Daoy (cell line): ENCODE measurements around the gene ANKH. TPM values are rescaled to one million over a fixed set of nuclear protein-coding genes. Genes with fewer than 3 reads are reported as not detected.
"Not testable (repeated sequence)": the region's sequence is repeated elsewhere in the genome, so short reads cannot be mapped to it uniquely, and the experiment has no call there.

Experiments
- DNase-seq: peaks from one replicate; pipeline ENCODE4 v3.0.0-alpha.2; 2015; ENCODE audit warnings: low read depth
- total RNA-seq: library from RNA; depleted of rRNA; stranded (reverse); fragments of >200 nt; shearing (Covaris generic); gene quantifications from 2 replicates; pipeline ENCODE4 v1.2.3, GENCODE V29; 2014

The ANKH gene
- total RNA-seq, 1 experiment from 2014 or later = 27.2 TPM

DNA sequence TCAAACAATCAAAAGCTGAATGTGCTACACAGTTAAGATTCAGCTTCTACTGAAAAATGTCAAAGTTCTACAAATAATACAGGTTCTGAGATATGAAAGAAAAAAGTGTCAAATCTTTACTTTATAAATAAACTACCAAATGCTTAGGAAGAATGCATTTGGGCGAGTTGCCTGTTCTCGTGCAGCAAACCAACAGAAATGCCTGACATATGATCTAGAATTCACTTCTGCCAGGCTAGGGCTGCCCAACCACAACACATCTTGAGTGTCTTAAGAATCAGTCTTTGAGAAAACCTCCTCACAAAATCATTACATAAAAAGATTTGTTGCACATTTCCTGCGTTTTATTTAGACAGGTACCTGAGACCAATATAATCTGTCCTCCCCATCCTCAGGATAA, 42.2 kb downstream of the ANKH start:
- DNase-seq = no peak

DNA sequence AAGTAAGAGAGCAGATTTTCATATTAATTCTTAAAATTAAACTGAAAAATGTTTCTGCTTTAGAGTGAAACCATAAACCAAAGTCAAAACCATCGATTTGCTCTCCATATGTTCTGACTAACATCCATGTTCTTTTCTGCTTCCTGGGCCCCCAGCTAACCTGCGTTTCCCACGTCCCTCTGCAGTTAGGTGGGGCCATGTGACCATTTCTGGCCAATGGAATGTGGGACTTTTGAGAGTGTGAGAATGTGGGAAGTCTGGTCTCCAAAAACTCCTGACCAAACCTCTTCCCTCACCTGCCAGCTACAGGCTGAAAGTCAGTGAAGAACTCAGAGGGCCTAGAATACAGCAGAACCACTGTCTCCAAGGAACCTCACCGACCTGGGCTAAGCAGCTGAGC, 44.9 kb downstream of the ANKH start:
- no peak for DNase-seq

DNA sequence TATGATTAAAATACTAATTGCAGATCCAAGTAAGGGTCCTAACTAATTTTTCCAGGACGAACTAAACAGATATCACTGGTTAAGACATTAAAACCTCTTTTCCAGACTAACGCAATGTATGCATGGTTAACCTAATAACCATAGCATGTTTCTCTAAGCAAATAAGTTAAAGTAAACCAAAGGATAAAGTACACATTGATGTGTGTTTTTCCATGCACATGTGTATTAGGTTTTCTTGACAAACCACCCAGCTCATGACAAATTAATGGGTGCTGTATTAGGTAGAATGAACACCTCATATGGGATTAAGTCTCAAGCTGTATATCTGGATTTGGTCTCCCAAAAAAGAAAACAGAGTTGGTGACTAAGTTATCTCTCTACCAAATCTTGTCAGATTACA, 45.6 kb downstream of the ANKH start:
- DNase-seq = no peak

DNA sequence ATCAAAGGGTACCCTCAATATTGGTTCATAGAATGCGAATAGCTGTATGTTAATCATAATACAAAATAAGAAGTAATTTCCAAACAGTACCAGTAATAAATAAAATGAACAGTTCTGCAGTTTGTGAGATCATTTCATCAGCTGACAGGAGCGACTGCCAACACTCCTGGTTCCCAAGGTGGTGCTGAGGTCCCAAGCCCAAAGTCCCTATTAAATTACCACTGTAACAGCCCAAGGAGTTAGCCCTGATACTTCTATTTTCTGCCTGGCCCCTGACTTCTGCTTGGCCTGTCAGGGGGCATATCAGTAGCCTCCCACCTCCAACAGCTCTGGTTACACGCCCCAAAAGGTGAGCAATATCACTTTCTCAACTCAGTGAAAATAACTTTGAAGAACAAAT, 47.1 kb downstream of the ANKH start:
- no peak for DNase-seq

DNA sequence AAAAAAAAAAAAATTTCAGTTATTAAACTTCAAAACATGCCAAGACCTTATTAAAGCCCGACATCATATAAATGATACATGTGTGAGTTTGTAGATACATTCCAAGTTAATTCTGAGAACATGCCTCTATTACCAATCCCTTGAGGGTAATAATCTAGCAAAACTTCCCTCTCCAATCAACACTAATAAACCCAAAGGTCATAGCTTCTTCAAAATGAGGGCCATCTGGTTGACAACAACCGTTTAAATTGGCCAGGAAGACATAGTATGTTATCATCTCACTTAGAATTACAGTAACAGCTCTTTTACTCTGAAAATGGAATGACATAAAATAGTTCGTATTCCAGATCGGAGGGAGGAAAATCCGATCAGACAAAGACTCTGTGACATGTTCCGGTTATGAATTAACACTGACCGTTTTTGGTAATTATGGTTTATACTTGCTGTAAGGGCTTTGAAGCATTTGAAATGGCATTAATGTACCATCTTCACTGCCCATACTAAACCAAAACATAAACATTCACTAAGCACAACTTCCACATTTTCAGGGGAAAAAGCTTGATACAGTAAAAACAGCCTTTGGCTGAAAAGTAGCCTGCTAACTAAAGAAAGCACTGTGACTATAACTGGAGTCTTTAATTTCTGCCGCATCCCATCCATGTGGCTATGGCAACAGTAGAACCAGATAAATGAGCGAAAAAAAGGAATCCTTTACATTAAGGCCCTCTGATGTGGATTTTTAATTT, 50.3 kb downstream of the ANKH start:
- no peak for DNase-seq

DNA sequence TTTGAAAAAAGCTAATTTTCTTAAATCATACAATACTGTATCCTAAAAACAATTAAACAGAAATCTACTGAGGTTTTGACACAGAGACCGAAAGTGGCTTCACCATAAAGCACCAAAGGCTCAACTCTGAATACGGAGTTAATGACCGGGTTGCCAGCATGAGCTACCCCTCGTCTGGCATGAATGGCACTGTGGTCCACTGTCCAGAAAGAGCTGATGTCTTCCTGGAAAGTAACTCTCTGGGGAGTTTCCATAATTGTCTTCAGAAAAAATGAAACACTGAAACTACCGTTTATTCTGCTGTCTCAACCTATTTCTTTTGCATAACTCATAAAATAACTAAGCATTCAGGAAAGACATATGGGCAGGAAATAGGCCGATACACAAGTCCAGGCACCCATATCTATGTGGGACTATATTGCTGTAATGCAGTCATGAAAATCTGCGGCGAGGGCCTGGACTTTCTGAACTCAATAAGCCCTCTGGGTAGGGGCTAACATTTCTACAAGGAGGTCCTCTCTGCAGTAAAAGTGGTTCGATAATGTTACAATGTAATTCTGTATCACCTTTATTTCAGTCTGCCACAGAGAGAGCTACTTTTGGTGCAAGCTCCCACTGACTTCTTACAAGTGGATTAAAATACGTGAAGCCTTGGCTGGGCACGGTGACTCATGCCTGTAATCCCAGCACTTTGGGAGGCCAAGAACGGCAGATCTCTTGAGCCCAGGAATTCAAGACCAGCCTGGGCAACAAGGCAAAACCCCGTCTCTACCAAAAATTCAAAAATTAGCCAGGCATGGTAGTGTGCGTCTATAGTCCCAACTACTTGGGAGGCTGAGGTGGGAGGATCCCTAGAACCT, 52.4 kb downstream of the ANKH start:
- peak; percentile 61 for DNase-seq

DNA sequence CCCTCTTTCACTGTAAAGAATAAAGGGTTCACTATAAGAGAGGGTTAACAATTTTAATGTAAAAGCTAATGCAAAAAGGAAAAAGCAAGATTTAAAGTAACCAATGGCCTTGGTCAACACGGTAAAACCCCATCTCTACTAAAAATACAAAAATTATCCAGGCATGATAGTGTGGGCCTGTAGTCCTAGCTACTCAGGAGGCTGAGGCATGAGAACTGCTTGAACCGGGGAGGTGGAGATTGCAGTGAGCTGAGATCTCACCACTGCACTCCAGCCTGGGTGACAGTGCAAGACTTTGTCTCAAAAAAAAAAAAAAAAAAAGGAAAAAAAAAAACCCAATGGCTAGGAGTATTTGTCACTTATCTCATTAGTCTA, 53.8 kb downstream of the ANKH start:
- DNase-seq = not testable (repeated sequence)

DNA sequence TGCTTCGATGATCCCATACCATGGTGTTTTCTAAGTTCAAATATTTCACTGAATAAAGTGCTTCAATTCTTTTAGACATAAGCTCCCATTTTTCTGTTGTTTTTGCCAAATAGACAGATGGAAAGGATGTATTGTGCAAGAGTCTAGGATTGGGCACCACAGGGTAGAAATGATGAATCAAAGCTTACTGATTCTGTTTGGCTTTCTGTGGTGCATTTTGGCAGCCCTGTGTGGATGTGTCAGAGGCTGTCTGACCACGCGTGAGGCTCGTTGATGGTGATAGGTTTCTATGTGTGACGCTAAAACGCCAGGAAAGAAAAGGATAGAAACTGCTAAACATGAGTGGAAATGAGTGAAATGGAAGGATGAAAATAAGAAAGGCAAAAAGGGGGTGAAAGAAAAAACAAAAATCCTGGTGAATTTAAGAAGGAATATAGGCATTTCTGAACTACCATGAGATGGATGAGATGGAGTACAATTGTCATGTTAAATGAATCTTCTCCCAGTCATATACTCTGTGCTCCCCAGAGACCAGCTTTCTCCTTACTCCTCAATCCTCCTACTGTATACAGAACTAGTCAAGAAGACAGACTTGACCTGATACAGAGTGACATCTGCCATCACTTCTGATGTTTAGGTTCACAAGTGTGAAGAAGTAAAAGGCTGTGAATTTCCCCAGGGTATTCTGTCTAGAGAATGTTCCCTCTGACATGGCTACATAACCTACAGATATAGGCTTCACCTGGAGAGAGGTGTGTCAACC, 54.4 kb downstream of the ANKH start:
- peak; percentile 90 for DNase-seq

DNA sequence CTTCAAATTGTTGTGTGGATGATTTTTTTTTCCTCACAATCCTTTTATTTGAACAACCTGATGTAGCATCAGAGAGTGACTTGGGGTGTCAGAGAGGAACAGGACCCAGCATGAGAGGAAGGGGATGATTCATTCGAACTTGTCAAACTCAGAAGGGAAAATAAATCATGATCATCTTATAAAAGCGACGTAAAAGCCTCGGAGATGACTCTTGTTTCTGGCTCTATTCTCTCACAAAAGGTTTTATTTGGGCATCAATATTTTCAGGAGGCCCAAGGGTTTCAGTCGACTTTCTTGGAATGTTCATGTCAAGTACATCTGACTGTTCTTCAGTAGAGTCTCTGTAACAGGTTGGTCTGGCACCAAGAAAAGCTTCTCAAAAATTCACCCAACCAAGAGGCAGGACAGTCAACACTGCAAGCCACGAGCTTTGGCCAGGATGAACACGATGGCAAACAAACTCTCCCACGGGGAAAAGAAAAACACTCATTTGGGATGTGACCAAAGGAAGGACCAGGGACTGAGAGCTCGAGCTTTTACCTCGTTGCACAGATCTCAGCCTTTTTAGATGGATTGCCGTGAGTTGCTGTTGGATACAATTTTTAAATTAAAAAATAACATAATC, 55.1 kb downstream of the ANKH start:
- DNase-seq = no peak

DNA sequence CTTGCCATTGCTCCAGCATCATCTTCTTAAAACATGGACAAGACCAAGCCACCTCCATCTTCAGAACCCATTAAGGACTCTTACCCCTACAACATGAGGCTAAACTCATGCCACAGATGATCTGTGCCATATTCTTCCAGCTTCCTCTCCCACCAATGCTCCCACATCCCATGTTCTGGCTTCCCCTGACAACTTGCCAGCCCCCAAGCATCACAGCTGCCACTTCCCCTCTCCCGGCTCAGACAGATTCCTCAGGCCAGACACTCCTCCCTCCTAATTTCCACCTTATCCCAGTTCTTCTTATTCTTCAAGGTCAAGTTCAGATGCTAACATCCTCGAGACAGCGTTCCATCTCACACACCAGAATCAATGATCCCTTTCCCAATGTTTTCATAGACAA, 57.8 kb downstream of the ANKH start:
- no peak for DNase-seq

DNA sequence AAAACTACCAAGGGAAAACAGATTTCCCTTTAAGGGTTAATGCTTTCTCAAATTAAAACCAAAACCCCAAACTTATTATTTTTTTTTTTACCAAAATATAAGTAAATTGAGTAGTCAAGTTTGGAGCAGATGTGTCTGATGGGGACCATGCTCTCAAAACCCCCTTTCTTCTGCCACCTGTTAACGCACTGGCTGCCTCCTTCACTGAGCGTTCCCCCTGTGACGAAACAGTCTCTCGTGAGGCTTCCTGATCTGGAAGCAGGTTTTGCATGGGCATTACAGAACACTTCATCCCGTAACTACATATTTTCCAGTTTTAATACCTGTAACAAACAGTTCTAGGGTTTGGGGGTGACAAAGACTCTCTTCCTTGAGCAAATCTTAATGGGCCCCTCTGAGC, 59.4 kb downstream of the ANKH start:
- DNase-seq = no peak

DNA sequence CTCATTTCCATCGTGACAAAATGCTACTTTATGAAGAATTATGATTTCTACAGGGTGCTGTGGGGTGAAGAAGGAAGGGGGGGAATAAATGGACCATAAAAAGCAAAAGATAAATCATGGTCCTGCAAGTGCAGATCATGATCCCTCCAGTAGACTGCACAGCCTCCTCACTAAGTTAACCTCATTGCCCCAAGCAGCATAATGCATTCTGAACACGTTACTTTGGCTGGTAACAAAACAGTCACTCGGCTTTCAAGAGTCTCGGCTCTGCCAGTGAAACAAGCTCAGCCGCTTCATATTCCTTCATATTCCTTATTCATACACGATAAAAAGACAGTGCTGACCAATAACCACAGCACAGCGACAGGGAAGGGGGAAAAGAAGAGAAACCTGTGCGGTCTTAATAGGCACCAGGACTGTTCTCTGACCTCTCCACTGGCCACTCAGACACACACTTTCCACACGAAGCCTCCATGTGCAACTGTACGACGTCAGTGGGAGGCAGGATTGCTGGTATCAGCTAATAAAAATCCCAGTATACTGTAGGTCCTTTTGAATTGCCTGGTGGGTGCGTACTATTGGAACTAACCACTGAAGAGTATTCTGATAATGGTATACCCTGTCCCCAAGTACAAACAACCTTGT, 60.5 kb downstream of the ANKH start:
- DNase-seq = no peak

DNA sequence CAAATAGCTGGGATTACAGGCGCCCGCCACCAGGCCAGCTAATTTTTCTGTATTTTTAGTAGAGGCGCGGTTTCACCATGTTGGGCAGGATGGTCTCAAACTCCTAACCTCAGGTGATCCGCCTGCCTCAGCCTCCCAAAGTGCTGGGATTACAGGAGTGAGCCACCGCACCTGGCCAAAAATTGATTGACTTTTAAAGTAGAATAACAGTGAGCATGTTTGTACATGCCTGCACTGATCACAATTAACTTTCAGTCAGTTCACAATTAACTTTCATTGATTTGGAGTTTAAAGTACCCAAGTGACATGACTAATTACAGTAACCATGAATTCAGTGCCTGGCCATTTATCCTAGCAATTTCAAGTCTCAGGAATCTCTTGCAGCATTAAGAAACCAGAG, 61.3 kb downstream of the ANKH start:
- no peak for DNase-seq

DNA sequence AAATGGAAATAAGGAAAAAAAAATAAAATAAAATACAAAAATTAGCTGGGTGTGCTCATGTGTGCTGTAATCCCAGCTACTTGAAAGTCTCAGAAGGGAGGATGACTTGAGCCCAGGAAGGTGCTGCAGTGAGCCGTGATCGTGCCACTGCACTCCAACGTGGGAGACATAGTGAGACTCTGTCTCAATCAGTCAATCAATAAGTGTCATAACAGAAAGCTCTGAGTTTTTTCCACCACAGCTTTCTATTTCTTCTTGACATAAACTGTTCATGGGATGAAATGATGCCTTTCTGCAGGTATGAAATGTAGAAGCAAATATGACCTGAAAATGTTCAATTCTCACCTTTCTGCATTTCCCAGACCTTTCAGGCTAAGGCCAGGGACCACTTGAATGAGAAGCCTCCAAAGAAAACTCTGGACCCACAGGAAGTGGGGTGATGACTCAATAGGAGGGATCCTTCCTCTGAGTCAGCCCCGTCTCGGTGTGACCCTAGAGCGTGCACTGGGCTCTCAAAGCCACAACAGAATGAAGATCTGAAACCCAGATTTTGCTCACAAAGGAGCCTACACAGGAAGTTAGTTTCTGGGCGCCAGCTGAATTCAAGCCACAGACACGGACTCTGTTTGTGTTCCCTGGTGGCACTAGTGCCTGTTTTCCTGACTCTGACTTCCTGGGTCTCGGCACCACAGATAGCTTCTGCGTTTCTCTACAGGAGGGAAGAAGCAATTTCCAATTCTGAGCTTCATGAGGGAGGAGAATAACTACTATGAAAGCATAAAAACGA, 62.0 kb downstream of the ANKH start:
- DNase-seq = peak; percentile 95

DNA sequence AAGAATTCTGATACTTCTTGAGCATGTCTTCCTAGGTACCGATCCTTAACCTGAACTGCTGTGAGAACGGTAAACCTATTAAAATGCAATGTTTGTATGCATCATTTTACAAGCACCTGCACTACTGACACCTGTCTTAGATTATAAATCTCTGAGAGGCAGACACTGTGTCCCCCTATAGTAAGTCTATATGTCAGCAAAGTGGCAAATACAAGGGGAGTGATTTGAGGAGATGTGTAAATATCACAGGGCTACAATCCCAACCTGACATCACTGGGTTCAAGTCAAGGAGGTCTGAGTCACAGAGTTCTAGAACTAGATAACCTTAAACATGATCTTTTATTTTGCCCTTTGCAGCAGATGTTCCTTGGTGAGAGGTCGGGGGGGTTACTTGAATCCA, 64.1 kb downstream of the ANKH start:
- DNase-seq = no peak

DNA sequence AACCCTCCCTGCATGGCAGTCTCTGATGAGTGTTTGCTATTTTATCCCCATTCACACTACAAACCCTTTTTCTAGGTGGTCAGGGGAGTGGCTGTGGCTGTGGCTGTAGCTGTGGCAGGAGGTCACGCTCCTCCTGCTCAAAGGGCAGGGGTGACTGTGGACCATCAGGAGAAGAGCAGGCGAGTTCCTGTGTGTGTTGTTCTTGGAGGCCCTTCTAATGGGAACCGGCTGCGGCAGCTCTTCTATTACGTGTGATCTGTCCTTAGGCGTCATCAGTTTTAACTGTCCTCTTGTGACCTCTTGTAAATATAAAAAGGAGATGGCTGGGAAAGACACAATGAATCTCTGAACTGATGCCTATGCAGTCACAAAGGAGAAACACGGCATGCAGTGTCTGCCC, 65.1 kb downstream of the ANKH start:
- DNase-seq = no peak

DNA sequence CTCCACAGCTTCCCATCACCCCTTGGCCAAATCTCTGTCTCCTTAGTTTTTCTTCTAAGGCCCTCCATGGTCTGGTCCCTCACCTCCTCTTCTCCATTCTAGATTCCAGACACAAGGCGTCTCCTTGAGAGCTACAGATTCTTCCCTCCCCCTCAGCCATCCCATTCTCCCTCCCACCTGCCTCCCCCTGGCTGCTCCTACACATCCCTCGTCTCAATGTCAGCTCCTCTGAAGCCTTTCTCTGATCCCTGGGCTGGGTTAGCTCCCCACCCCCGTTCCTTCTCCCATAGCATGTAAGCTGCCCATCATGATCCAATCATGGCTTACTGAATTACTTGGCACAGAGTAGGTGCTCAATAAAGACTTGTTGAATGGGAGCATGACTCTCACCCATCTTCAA, 69.0 kb downstream of the ANKH start:
- DNase-seq = no peak

DNA sequence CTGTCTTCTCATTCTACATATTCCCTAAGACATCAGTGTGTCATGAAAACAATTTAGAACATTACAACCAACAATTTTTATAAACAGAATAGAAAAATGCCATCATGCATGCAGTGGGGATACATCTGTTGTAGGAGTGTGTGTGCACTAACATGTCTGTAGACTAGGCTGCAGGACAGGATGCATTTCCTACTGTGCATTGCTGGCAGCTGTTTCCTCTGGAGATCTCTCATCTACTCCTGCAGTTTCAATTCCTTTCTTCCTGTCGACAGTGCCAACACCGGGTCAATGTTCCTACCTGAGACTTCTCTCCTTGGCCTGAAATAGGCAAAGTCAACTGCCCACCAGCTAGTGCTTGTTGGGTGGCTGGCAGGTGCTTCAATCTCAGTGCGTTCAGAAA, 69.8 kb downstream of the ANKH start:
- DNase-seq = no peak

DNA sequence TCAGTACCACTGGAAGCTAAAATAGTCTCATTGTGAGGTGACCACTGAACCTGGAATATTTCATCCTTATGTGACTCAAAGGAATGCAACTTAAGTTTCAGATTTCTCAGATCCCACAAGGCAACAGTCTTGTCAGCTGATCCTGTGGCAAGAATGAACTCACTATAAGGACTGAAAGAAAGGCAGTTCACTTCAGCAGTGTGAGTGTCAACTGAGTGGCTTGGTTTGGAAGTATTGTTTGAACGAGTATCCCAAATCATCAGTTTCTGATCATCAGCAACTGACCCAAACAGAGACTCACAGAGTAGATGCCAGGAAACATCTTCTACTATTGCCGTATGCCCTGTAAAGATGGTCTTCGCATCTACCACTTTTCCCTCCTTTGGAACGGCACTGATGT, 74.2 kb downstream of the ANKH start:
- not testable (repeated sequence) for DNase-seq

DNA sequence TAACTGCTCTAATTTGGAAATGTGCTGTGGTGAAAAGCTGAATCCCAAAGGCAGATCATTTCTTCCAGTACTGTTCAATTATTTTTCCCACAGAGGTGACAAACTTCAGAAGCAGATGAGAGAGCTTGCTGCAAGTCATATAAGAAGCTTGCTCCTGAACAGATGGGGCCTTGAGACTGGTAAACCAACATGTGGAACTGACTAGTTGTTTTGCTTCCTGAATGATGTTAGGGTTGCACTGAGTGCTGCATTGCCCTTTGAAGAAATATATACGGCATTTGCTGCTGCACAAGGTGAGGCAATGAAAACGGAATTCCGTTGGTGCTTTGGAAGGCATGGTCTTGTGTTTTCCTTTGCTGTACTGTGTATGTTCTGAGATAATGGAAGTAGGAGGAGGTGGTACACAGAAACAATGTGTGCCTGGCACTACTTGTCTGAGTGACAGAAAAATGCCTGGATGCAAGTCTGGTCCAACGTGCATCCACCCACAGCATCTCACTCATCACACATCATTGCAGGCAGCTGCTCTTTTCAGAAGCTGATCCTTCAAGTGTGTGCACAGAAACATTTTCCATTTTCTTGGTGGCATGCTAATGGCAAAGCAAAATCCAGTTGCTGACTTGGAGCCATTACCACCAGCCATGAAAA, 76.9 kb downstream of the ANKH start:
- no peak for DNase-seq
